TTC549 (cell line): Measurements from ENCODE around the gene ZYG11A.

Experiments used
- FAIRE-seq: peaks from 2 replicates; lab custom pipeline; 2012; peaks lifted over from hg19 to GRCh38; lab: Jason Lieb, UNC

ZYG11A gene

GRCh38 chr1:52918201-52918600 lies 75.6 kb downstream of the ZYG11A start:
- no peak for FAIRE-seq

GRCh38 chr1:52919051-52919722 lies 76.6 kb downstream of the ZYG11A start:
- FAIRE-seq: no peak

- no peak for FAIRE-seq
These were observed 77.3 kb downstream of the ZYG11A start for GRCh38 chr1:52919723-52920483.

- no peak for FAIRE-seq
These were observed 78.3 kb downstream of the ZYG11A start for GRCh38 chr1:52920791-52921291.

GRCh38 chr1:52925571-52926005 lies 83.0 kb downstream of the ZYG11A start:
- FAIRE-seq: no peak

GRCh38 chr1:52926864-52927211 lies 84.3 kb downstream of the ZYG11A start:
- FAIRE-seq: no peak

- no peak for FAIRE-seq
These were observed 84.9 kb downstream of the ZYG11A start, which contains the start of gene SCP2 for GRCh38 chr1:52927212-52928014. SCP2 (plus strand) TSS chr1:52927276; CDS start chr1:52927397, 121 bp downstream.

GRCh38 chr1:52928015-52928404 lies 85.5 kb downstream of the ZYG11A start:
- FAIRE-seq: no peak

GRCh38 chr1:52929019-52929418 lies 86.5 kb downstream of the ZYG11A start:
- FAIRE-seq: no peak

GRCh38 chr1:52937433-52938182 lies 95.0 kb downstream of the ZYG11A start:
- FAIRE-seq: no peak

GRCh38 chr1:52938183-52938451 lies 95.6 kb downstream of the ZYG11A start:
- FAIRE-seq: no peak

GRCh38 chr1:52943876-52944416 lies 101.4 kb downstream of the ZYG11A start:
- FAIRE-seq: no peak

- FAIRE-seq: no peak
These were observed 102.0 kb downstream of the ZYG11A start for GRCh38 chr1:52944566-52944965.
